Progenitor cell of endocrine pancreas (in vitro differentiated cells): ENCODE measurements around the gene SLAIN2. TPM values are rescaled to one million over a fixed set of nuclear protein-coding genes. Genes with fewer than 3 reads are reported as not detected.

Experiments
- DNase-seq: peaks from one replicate; pipeline ENCODE4 v3.0.0; 2021; ENCODE audit warnings: low spot score; ENCODE audit not compliant: unreplicated experiment
- H3K27ac Mint-ChIP-seq: 2 replicates; pipeline ENCODE4 v1.8.0; 2021; ENCODE audit warnings: mild to moderate bottlenecking, moderate library complexity, mixed read lengths
- H3K27me3 Mint-ChIP-seq: 2 replicates; pipeline ENCODE4 v1.8.0; 2021; ENCODE audit warnings: mixed read lengths
- H3K36me3 Mint-ChIP-seq: 2 replicates; pipeline ENCODE4 v1.8.0; 2022; ENCODE audit warnings: mixed read lengths; ENCODE audit not compliant: insufficient read depth
- H3K4me1 Mint-ChIP-seq: 2 replicates; pipeline ENCODE4 v1.8.0; 2021; ENCODE audit warnings: low read depth, mixed read lengths
- H3K4me3 Mint-ChIP-seq: 2 replicates; pipeline ENCODE4 v1.8.0; 2021; ENCODE audit warnings: low read depth, mild to moderate bottlenecking, moderate library complexity, mixed read lengths
- H3K9me3 Mint-ChIP-seq: 2 replicates; pipeline ENCODE4 v1.8.0; 2021; ENCODE audit warnings: low read depth, mixed read lengths
- CTCF ChIP-seq: fragments of 200-600 bp; sonication (generic); IDR thresholded peaks from one replicate; pipeline ENCODE4 v1.5.0; 2021; ENCODE audit warnings: antibody characterized with exemption, mild to moderate bottlenecking; ENCODE audit not compliant: unreplicated experiment
- total RNA-seq: library from RNA; stranded (reverse); gene quantifications from 2 replicates; pipeline ENCODE4 v1.2.1, GENCODE V29; 2021

Gene SLAIN2
- total RNA-seq, 1 donor from 2014 or later: 54.5 TPM

GRCh38 chr4:48329193-48329592 is 12.1 kb upstream of the SLAIN2 start:
- Mint-ChIP-seq H3K27ac (no peak overlapping the region), H3K36me3 (no peaks in the 10 kb centered on the region), H3K4me3 (no peak overlapping the region), H3K27me3 (peaks cover 59% of the 10 kb centered on the region), H3K4me1 (peaks cover 31% of the 10 kb centered on the region), H3K9me3 (peaks cover 4% of the 10 kb centered on the region)
- TF ChIP-seq CTCF: no peak
- DNase-seq: no peak

- TF ChIP-seq CTCF: no peak
- Mint-ChIP-seq H3K9me3 (peaks cover 4% of the 10 kb centered on the region), H3K4me1 (peaks cover 31% of the 10 kb centered on the region), H3K27ac (no peak overlapping the region), H3K4me3 (no peak overlapping the region), H3K36me3 (no peaks in the 10 kb centered on the region), H3K27me3 (peaks cover 59% of the 10 kb centered on the region)
- no peak for DNase-seq
Observed at GRCh38 chr4:48329976-48330375, 11.4 kb upstream of the SLAIN2 start.

GRCh38 chr4:48331577-48332330 is 9.6 kb upstream of the SLAIN2 start:
- no peak overlapping the region for H3K4me3 Mint-ChIP-seq
- DNase-seq: no peak
- peaks cover 4% of the 10 kb centered on the region for H3K9me3 Mint-ChIP-seq
- H3K36me3 Mint-ChIP-seq: no peaks in the 10 kb centered on the region
- H3K27ac Mint-ChIP-seq: peak overlapping the region; percentile 8
- no peak for TF ChIP-seq CTCF
- H3K4me1 Mint-ChIP-seq: peaks cover 31% of the 10 kb centered on the region
- H3K27me3 Mint-ChIP-seq: peaks cover 58% of the 10 kb centered on the region

- Mint-ChIP-seq H3K4me3 (no peak overlapping the region), H3K4me1 (peaks cover 31% of the 10 kb centered on the region), H3K36me3 (no peaks in the 10 kb centered on the region), H3K9me3 (peaks cover 4% of the 10 kb centered on the region), H3K27me3 (peaks cover 56% of the 10 kb centered on the region), H3K27ac (no peak overlapping the region)
- DNase-seq: no peak
- no peak for TF ChIP-seq CTCF
Observed at GRCh38 chr4:48332661-48333060, 8.7 kb upstream of the SLAIN2 start.

- no peak for DNase-seq
- TF ChIP-seq CTCF: no peak
- H3K27ac Mint-ChIP-seq: no peak overlapping the region
- no peaks in the 10 kb centered on the region for H3K36me3 Mint-ChIP-seq
- H3K4me3 Mint-ChIP-seq: no peak overlapping the region
- H3K27me3 Mint-ChIP-seq: peaks cover 56% of the 10 kb centered on the region
- no peaks in the 10 kb centered on the region for H3K9me3 Mint-ChIP-seq
- H3K4me1 Mint-ChIP-seq: peaks cover 30% of the 10 kb centered on the region
Observed at GRCh38 chr4:48333587-48333986, 7.7 kb upstream of the SLAIN2 start.
